GM20431 (cell line): Measurements from ENCODE around the gene PYGB.

Experiments
- in situ Hi-C: fragments of 300-500 bp; cut with MseI, MboI; formaldehyde crosslinking; loops from one replicate; pipeline ENCODE4 v1.15.0; 2020; ENCODE audit warnings: low sequenced_read_pairs; ENCODE audit not compliant: unreplicated experiment

Gene PYGB

GRCh38 chr20:25214819-25215218 lies 33.1 kb upstream of the PYGB start:
- in situ Hi-C loops: no loop called here

GRCh38 chr20:25215521-25215920 lies 32.4 kb upstream of the PYGB start:
- in situ Hi-C loops: no loop called here

DNA sequence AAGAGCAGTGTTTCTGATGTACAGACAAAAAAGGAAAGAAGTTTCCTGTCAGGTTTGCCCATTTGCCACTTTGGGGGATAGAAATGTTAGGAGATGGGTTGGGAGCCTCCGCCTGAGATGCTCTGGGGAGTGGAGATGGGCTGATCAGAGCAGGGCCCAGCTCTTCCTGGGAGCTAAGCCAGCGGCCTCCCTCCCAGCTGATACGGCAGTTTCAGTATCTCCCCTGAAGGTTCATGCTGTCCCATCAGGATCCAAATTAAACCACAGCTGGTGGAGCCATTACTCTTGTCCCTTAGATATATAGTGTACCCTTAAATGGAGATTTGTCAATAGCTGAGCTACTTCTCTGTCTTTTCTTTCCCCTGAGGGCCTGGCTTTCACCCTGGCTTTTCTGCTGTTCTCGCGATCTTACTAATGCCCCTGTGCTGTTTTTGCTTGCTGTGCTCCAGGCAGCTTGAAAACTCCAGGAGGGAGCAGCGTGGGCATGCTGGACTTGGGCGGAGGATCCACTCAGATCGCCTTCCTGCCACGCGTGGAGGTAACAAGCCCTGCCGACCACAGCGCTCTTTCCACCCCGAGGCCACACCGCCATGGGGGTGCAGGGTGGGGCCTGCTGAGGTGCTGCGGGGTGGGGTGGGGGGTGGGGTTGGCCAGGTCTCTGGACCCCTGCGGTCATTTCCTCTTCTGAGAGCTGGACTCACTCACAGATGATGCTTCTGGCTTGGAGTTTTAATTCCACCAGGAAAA lies 31.5 kb upstream of the PYGB start:
- in situ Hi-C loops: no loop called here

- in situ Hi-C loops: no loop called here
These were observed 30.4 kb upstream of the PYGB start for GRCh38 chr20:25217161-25218108.

DNA sequence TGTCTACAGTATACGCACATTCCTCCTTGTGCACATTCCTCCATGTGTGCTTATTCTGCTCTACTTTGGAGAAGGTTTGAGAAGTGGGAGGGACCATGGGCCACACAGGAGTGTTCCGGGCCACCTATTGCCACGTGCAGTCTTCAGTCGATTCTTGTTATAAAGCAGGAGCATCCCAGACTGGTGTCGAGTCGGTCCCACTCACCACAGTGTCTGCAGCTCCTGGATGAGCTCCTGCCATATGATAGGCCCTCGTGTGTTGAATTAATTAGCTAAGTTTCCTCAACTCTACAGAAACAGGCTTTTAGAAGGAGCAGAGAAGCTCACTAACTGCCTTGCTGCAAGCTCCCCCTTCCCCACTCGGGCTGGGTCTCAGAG lies 29.8 kb upstream of the PYGB start:
- in situ Hi-C loops: no loop called here

- in situ Hi-C loops: no loop called here
These were observed 29.4 kb upstream of the PYGB start for GRCh38 chr20:25218492-25218891.

- in situ Hi-C loops: no loop called here
These were observed 28.5 kb upstream of the PYGB start for GRCh38 chr20:25219365-25219764.

GRCh38 chr20:25220021-25220730 lies 27.7 kb upstream of the PYGB start:
- in situ Hi-C loops: no loop called here

DNA sequence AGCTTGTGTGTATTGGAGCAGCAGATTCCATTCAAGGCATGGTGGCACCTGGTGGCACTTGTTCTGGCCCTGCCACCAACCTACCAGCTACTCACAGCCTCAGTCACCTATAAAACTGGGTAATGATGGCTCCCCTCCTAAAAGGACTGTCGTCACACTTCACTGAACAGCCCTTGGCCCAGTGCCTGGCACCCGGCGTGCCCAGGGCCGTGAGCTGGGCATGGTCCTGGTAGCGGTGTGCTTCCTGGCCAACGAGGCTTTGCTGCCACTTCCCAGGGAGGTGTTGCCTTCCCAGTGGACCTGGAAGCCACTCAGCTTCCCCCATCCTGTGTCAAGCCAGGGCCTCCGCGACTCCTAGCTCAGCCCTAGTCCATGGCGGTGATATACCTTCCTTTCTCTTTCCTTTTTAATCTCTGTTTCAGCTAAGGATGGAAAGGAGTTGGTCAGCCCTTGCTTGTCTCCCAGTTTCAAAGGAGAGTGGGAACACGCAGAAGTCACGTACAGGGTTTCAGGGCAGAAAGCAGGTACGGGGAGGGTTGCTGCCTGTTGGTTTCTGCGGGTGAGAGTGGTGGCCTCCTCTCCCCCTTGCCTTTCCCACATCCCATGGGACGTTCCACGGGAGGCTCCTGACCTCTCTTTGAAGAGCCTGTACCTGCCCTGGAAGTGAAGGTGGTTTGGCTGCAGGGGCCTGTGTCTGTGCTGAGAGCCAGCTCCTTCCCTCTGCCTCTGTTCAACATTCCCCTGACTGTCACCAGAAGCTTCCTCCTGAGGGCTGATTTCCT lies 26.9 kb upstream of the PYGB start:
- in situ Hi-C loops: no loop called here

GRCh38 chr20:25221592-25222460 lies 26.1 kb upstream of the PYGB start:
- in situ Hi-C loops: no loop called here

DNA sequence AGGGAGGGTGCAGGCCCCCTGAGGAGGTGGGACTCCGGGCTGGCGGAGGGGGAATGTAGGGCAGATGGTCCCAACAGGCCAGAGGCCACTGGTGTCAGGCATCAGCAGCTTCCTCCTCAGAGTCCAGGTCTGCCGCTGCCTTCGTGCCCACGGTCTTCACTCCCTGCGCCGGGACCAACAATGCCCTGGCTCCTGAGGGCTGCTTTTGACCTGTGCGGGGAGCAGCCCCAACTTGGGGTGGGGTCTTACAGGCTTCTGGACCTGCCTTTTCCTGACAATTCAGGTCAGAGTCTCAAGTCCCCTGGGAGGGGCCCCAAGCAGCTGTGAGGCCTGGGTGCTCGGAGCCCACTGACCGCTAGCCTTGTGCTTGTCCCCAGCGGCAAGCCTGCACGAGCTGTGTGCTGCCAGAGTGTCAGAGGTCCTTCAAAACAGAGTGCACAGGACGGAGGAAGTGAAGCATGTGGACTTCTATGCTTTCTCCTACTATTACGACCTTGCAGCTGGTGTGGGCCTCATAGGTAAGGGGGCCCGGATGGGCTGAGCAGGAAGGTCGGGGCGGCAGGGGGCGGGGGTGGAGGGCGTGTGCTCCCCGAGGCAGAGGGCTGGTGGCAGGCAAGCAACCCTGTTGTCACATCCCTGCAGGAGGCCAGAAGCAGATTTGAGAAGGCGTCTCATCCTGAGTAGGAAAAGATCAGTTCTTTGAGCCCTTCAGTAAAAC lies 25.3 kb upstream of the PYGB start:
- in situ Hi-C loops: no loop called here

GRCh38 chr20:25223179-25223661 lies 24.7 kb upstream of the PYGB start:
- in situ Hi-C loops: no loop called here

- in situ Hi-C loops: no loop called here
These were observed 23.8 kb upstream of the PYGB start for GRCh38 chr20:25223765-25224720.

GRCh38 chr20:25224941-25225340 lies 22.9 kb upstream of the PYGB start:
- in situ Hi-C loops: no loop called here

DNA sequence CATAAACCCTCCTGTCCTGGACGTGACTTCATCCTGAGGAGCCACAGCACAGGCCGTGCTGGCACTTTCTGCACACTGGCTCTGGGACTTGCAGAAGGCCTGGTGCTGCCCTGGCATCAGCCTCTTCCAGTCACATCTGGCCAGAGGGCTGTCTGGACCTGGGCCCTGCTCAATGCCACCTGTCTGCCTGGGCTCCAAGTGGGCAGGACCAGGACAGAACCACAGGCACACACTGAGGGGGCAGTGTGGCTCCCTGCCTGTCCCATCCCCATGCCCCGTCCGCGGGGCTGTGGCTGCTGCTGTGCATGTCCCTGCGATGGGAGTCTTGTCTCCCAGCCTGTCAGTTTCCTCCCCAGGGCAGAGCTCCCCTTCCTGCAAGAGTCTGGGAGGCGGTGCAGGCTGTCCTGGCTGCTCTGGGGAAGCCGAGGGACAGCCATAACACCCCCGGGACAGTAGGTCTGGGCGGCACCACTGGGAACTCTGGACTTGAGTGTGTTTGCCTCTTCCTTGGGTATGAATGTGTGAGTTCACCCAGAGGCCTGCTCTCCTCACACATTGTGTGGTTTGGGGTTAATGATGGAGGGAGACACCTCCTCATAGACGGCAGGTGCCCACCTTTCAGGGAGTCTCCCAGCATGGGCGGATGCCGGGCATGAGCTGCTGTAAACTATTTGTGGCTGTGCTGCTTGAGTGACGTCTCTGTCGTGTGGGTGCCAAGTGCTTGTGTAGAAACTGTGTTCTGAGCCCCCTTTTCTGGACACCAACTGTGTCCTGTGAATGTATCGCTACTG lies 22.0 kb upstream of the PYGB start:
- in situ Hi-C loops: no loop called here
